CD4-positive, alpha-beta T cell (primary cell): Measurements from ENCODE around the gene CCK. TPM values are rescaled to one million over a fixed set of nuclear protein-coding genes. Genes with fewer than 3 reads are reported as not detected.

Experiments
- ATAC-seq: fragments of 200-7000 bp; cut with Tn5 transposase; one replicate; pipeline ENCODE4 v1.10.0; 2022; ENCODE audit warnings: mild to moderate bottlenecking; ENCODE audit not compliant: poor library complexity
- CTCF ChIA-PET: fragments of 350-600 bp; sonication (Branson Sonifier 250); formaldehyde crosslinking; loops from one replicate; lab custom pipeline; 2021; ENCODE audit warnings: antibody characterized with exemption, inconsistent platforms; lab: Charles Lee
- POLR2A ChIA-PET: fragments of 350-600 bp; sonication (Branson Sonifier 250); formaldehyde crosslinking; loops from one replicate; lab custom pipeline; 2021; ENCODE audit warnings: antibody characterized with exemption, inconsistent platforms; lab: Charles Lee
- DNase-seq, 14 experiments: peaks; one replicate each; pipeline ENCODE4 v3.0.0-alpha.2; 2013 to 2020; ENCODE audit warnings: mixed read lengths in 2 of 14
- H3K27ac ChIP-seq, 2 donors: one replicate each; pipeline versions ENCODE4 v1.5.1 to v1.7.0; 2013; ENCODE audit warnings: low read length in 2 of 2, low read depth in 1 of 2, mild to moderate bottlenecking in 1 of 2
- H3K27me3 ChIP-seq, 2 experiments: 1 replicate in 1 of 2; 2 replicates in 1 of 2; pipeline versions ENCODE4 v1.6.1 to v1.7.0; 2013; ENCODE audit warnings: low read length in 2 of 2, control low read depth in 1 of 2, mild to moderate bottlenecking in 1 of 2, moderate library complexity in 1 of 2; ENCODE audit not compliant: insufficient read depth in 2 of 2, control insufficient read depth in 1 of 2
- H3K36me3 ChIP-seq: one replicate; pipeline ENCODE4 v1.6.1; 2013; ENCODE audit warnings: low read length, control low read depth; ENCODE audit not compliant: insufficient read depth
- H3K4me1 ChIP-seq: one replicate; pipeline ENCODE4 v1.6.1; 2013; ENCODE audit warnings: low read length, control low read depth; ENCODE audit not compliant: insufficient read depth
- H3K4me3 ChIP-seq: one replicate; pipeline ENCODE4 v1.5.1; 2013; ENCODE audit warnings: mild to moderate bottlenecking, low read length, moderate library complexity
- H3K9me3 ChIP-seq, 2 experiments: 1 replicate in 1 of 2; 2 replicates in 1 of 2; pipeline versions ENCODE4 v1.6.1 to v1.7.0; 2013; ENCODE audit warnings: low read length in 2 of 2, mild to moderate bottlenecking in 2 of 2, control low read depth in 1 of 2, moderate library complexity in 1 of 2; ENCODE audit not compliant: control insufficient read depth in 1 of 2, insufficient read depth in 1 of 2
- H3K27ac Mint-ChIP-seq: one replicate; pipeline ENCODE4 v1.8.0; 2020; ENCODE audit warnings: mixed read lengths
- H3K27me3 Mint-ChIP-seq: one replicate; pipeline ENCODE4 v1.8.0; 2021; ENCODE audit warnings: mixed read lengths
- H3K36me3 Mint-ChIP-seq: one replicate; pipeline ENCODE4 v1.8.0; 2021; ENCODE audit warnings: low read depth, mixed read lengths
- H3K4me1 Mint-ChIP-seq: one replicate; pipeline ENCODE4 v1.8.0; 2021; ENCODE audit warnings: low read depth, mixed read lengths
- H3K4me3 Mint-ChIP-seq: one replicate; pipeline ENCODE4 v1.8.0; 2020; ENCODE audit warnings: mild to moderate bottlenecking, mixed read lengths
- H3K9me3 Mint-ChIP-seq: one replicate; pipeline ENCODE4 v1.8.0; 2020; ENCODE audit warnings: mixed read lengths
- intact Hi-C, 2 experiments: fragments of 100-400 bp; cut with DNase I in 1 of 2; cut with micrococcal nuclease in 1 of 2; formaldehyde crosslinking; loops; one replicate each; pipeline versions ENCODE4 v1.15.1 to v1.9.0; 2023 to 2025; cut with DNase I, micrococcal nuclease
- total RNA-seq, 174 experiments: library from RNA in 2 of 174; stranded (reverse) in 2 of 174; gene quantifications; one replicate each; pipeline ENCODE4 v1.2.3 and lab custom pipeline; 2021 to 2026
- TF ChIP-seq, protein P1 (sequence below): fragments of 200-600 bp; IDR thresholded peaks from one replicate; pipeline ENCODE4 v1.8.0; 2022; ENCODE audit warnings: antibody characterized with exemption, mild to moderate bottlenecking

CCK gene
- total RNA-seq, 2 experiments from 2014 or later = not detected

DNA sequence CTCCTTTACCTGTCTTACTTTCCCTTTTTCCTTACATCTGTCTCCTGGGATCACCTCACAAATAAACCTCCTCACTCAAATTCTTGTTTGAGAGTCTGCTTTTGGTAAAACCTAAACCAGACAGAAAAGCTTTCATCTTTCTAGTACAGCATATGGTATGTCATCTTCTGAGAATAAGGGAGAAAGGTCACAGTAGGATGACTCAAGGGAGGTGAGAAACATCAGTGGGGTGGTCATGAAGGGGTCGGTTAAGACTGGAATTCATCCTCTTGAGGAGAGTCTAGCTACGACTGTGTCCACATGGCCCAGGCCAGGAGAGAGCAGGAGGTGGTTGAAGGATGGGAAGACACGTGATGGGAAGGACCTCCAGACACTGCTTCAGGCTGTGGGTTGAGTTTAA, 34.8 kb upstream of the CCK start:
- ChIA-PET CTCF (no interaction called here), POLR2A (no interaction called here)
- Mint-ChIP-seq H3K4me3 (no peak overlapping the region), H3K27me3 (peaks cover 8% of the 10 kb centered on the region), H3K27ac (no peak overlapping the region), H3K9me3 (no peaks in the 10 kb centered on the region), H3K4me1 (peaks cover 9% of the 10 kb centered on the region), H3K36me3 (no peaks in the 10 kb centered on the region)
- no peak overlapping the region for H3K4me3 ChIP-seq
- TF ChIP-seq, protein P1, sequence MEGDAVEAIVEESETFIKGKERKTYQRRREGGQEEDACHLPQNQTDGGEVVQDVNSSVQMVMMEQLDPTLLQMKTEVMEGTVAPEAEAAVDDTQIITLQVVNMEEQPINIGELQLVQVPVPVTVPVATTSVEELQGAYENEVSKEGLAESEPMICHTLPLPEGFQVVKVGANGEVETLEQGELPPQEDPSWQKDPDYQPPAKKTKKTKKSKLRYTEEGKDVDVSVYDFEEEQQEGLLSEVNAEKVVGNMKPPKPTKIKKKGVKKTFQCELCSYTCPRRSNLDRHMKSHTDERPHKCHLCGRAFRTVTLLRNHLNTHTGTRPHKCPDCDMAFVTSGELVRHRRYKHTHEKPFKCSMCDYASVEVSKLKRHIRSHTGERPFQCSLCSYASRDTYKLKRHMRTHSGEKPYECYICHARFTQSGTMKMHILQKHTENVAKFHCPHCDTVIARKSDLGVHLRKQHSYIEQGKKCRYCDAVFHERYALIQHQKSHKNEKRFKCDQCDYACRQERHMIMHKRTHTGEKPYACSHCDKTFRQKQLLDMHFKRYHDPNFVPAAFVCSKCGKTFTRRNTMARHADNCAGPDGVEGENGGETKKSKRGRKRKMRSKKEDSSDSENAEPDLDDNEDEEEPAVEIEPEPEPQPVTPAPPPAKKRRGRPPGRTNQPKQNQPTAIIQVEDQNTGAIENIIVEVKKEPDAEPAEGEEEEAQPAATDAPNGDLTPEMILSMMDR = no peak
- H3K9me3 ChIP-seq = no peaks in the 10 kb centered on the region
- H3K36me3 ChIP-seq = no peaks in the 10 kb centered on the region
- H3K27me3 ChIP-seq = peaks cover 2 to 5% of the 10 kb centered on the region in 2 experiments
- ATAC-seq (no peak), DNase-seq (no peak)
- H3K27ac ChIP-seq = no peak overlapping the region
- intact Hi-C loops = no loop called here
- no peaks in the 10 kb centered on the region for H3K4me1 ChIP-seq

DNA sequence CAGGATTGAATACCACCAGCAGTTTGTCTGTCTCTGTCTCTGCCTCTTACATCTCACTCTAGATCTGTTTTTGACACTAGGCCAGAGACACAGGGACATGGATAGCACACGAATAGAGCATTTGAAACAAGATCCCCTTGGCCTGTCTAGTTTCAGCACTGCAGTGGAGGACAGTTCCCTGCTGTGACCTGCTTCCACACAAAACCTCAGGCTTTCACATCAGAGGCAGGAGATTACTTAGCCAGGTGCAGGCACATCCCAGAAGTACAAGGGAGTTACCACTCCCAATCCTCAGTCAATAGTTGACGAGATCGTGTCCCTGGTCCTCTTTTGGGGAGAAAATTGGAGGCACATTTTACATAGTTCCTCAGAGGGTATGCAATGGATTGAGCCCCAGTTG, 34.0 kb upstream of the CCK start:
- ChIA-PET CTCF (no interaction called here), POLR2A (no interaction called here)
- Histone ChIP-seq H3K4me3 (no peak overlapping the region), H3K27ac (no peak overlapping the region), H3K9me3 (no peaks in the 10 kb centered on the region), H3K27me3 (peaks cover 2 to 5% of the 10 kb centered on the region in 2 experiments), H3K4me1 (no peaks in the 10 kb centered on the region), H3K36me3 (no peaks in the 10 kb centered on the region)
- ATAC-seq = no peak
- no peaks in the 10 kb centered on the region for H3K36me3 Mint-ChIP-seq
- DNase-seq = peak in 8 of 14 experiments; percentile 1 to 25 (median 6)
- no peak overlapping the region for H3K27ac Mint-ChIP-seq
- no peaks in the 10 kb centered on the region for H3K9me3 Mint-ChIP-seq
- H3K4me3 Mint-ChIP-seq = no peak overlapping the region
- H3K27me3 Mint-ChIP-seq = peaks cover 8% of the 10 kb centered on the region
- intact Hi-C loops = no loop called here
- TF ChIP-seq, protein P1 = no peak
- H3K4me1 Mint-ChIP-seq = peaks cover 9% of the 10 kb centered on the region

DNA sequence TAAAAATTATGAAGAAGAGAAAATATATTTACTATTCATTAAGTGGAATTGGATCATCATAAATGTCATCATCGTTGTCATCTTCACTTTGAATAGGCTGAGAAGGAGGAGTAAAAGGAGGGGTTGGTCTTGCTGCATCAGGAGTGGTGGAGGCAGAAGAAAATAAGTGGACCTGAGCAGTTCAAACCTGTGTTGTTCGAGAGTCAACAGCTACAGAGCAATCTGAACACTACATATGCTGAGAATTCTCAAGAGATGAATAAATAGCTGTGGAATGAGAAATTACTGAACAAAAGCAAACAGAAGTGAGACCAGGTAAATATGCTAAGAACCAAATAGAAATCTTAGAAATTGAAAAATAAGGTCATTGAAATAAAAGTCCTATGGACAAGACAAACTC, 32.3 kb upstream of the CCK start:
- intact Hi-C loops = no loop called here
- H3K4me1 Mint-ChIP-seq = peaks cover 3% of the 10 kb centered on the region
- Histone ChIP-seq H3K4me1 (no peaks in the 10 kb centered on the region), H3K9me3 (no peaks in the 10 kb centered on the region), H3K27ac (no peak overlapping the region), H3K4me3 (no peak overlapping the region), H3K27me3 (peaks cover 5 to 9% of the 10 kb centered on the region in 2 experiments), H3K36me3 (no peaks in the 10 kb centered on the region)
- no peak overlapping the region for H3K27ac Mint-ChIP-seq
- TF ChIP-seq, protein P1 = no peak
- CTCF ChIA-PET = no interaction called here
- DNase-seq (no peak), ATAC-seq (no peak)
- H3K9me3 Mint-ChIP-seq = no peaks in the 10 kb centered on the region
- POLR2A ChIA-PET = no interaction called here
- H3K36me3 Mint-ChIP-seq = no peaks in the 10 kb centered on the region
- no peak overlapping the region for H3K4me3 Mint-ChIP-seq
- peaks cover 8% of the 10 kb centered on the region for H3K27me3 Mint-ChIP-seq
